Sigmoid colon (tissue), 7 donors: ENCODE data around the gene SYT5. TPM values are rescaled to one million over a fixed set of nuclear protein-coding genes. Genes with fewer than 3 reads are reported as not detected.
"Not testable (repeated sequence)": the region's sequence is repeated elsewhere in the genome, so short reads cannot be mapped to it uniquely, and the experiment has no call there.

Experiments used
- DNase-seq: peaks from one replicate; pipeline ENCODE4 v3.0.0-alpha.2; 2019
- H3K27ac ChIP-seq, 4 donors: fragments of 200-600 bp; sonication (generic); one replicate each; pipeline ENCODE4 v1.5.1; 2016 to 2019; ENCODE audit warnings: mild to moderate bottlenecking in 1 of 4
- H3K27me3 ChIP-seq, 3 donors: fragments of 200-600 bp; sonication (generic); one replicate each; pipeline ENCODE4 v1.5.1; 2019; ENCODE audit warnings: mild to moderate bottlenecking in 1 of 3
- H3K36me3 ChIP-seq, 4 donors: fragments of 200-600 bp; sonication (generic); one replicate each; pipeline ENCODE4 v1.5.1; 2016 to 2019
- H3K4me1 ChIP-seq, 4 donors: fragments of 200-600 bp; sonication (generic); one replicate each; pipeline ENCODE4 v1.5.1; 2017 to 2019
- H3K4me3 ChIP-seq, 4 donors: fragments of 200-600 bp; sonication (generic); one replicate each; pipeline ENCODE4 v1.5.1; 2017 to 2019; ENCODE audit warnings: mild to moderate bottlenecking in 2 of 4, moderate library complexity in 1 of 4
- H3K9me3 ChIP-seq, 4 donors: fragments of 200-600 bp in 3 of 4; sonication (generic) in 3 of 4; one replicate each; pipeline versions ENCODE4 v1.5.1 to v1.6.1; 2013 to 2019
- CTCF ChIP-seq, 4 experiments: fragments of 450-650 bp in 3 of 4; fragments of 200-600 bp in 1 of 4; IDR thresholded peaks; one replicate each; pipeline ENCODE4 v1.5.1; 2016 to 2019; ENCODE audit warnings: antibody characterized with exemption in 4 of 4, mild to moderate bottlenecking in 3 of 4, moderate library complexity in 2 of 4
- EP300 ChIP-seq, 4 donors: sonication (generic); formaldehyde crosslinking; IDR thresholded peaks; one replicate each; pipeline ENCODE4 v1.6.1; 2017; ENCODE audit warnings: antibody characterized with exemption in 4 of 4
- POLR2A ChIP-seq, 2 donors: fragments of 450-650 bp; IDR thresholded peaks; one replicate each; pipeline ENCODE4 v1.6.1; 2016; ENCODE audit warnings: antibody characterized with exemption in 2 of 2, mild to moderate bottlenecking in 2 of 2, moderate library complexity in 2 of 2
- POLR2AphosphoS5 ChIP-seq, 4 donors: sonication (generic); formaldehyde crosslinking; IDR thresholded peaks; one replicate each; pipeline ENCODE4 v1.6.1; 2017; ENCODE audit warnings: antibody characterized with exemption in 4 of 4
- WGBS, 2 donors: extraction: QIAGEN DNeasy Blood & Tissue Kit; methylation state at CpG; one replicate each; pipeline ENCODE4 v1.1.7; 2013; 5-methylcytosine and 5-hydroxymethylcytosine counted together
- intact Hi-C: fragments of 100-400 bp; cut with DNase I; formaldehyde crosslinking; loops from one replicate; pipeline ENCODE4 v1.15.1; 2023
- polyA plus RNA-seq, 3 donors: library from polyadenylated mRNA; stranded (reverse); fragments of 200-250 nt; gene quantifications; one replicate each; pipeline ENCODE4 v1.2.3, GENCODE V29; 2013
- total RNA-seq, 4 donors: library from RNA; depleted of rRNA; stranded (reverse); fragments of >200 nt; gene quantifications; one replicate each; pipeline ENCODE4 v1.1.0, GENCODE V29; 2016
- donor health status: healthy with polysubstance abuse.
- donor health status: Bipolar disorder and iron deficiency.
- donor health status: healthy.

The SYT5 gene
- total and polyA plus RNA-seq, 7 donors = 0.69 to 9.6 (median 1.9) TPM

- H3K4me1 ChIP-seq = peaks cover 0 to 28% (median 26%) of the 10 kb centered on the region in 4 donors
- peaks cover 0 to 17% (median 12%) of the 10 kb centered on the region in 3 donors for H3K27me3 ChIP-seq
- no peaks in the 10 kb centered on the region for H3K9me3 ChIP-seq
- no peak for DNase-seq
- no peak within 1 kb of the TSS for H3K4me3 ChIP-seq
- no peaks in the 10 kb centered on the region for H3K36me3 ChIP-seq
- intact Hi-C loops = no loop called here
- WGBS, 2 donors = 11 to 41% methylated on average over 17 of the region's 18 CpGs
- TF ChIP-seq POLR2A (IDR thresholded peaks at IDR 0.05) (peak in 1 of 2 donors; percentile 48), EP300 (IDR thresholded peaks at IDR 0.05) (no peak)
- H3K27ac ChIP-seq = peak within 1 kb of the TSS in 2 of 4 donors; percentile 28 to 39
These were observed 29.0 kb upstream of the SYT5 start, which contains the start of gene PTPRH for GRCh38 chr19:55208880-55209692. PTPRH (minus strand) TSS chr19:55209501; CDS start chr19:55209433, 68 bp downstream.

- DNase-seq = peak; percentile 86
- Histone ChIP-seq H3K9me3 (no peaks in the 10 kb centered on the region), H3K4me1 (peaks cover 0 to 28% (median 26%) of the 10 kb centered on the region in 4 donors), H3K27ac (no peak overlapping the region), H3K27me3 (peaks cover 0 to 3% (median 0%) of the 10 kb centered on the region in 3 donors), H3K36me3 (no peaks in the 10 kb centered on the region), H3K4me3 (peak overlapping the region in 3 of 4 donors; percentile 20 to 27 (median 22))
- intact Hi-C loops = no loop called here
- WGBS, 2 donors = 10 to 33% methylated on average over 29 of the region's 29 CpGs
- TF ChIP-seq POLR2AphosphoS5 (IDR thresholded peaks at IDR 0.05) (peak in 3 of 4 donors; percentile 41 to 44 (median 42)), CTCF (IDR thresholded peaks at IDR 0.05) (no peak), POLR2A (IDR thresholded peaks at IDR 0.05) (peak in 1 of 2 donors; percentile 66)
These were observed 26.8 kb upstream of the SYT5 start for GRCh38 chr19:55206664-55207500.

GRCh38 chr19:55202199-55202598 is 22.1 kb upstream of the SYT5 start:
- intact Hi-C loops, H3K4me1 ChIP-seq, H3K27me3 ChIP-seq, H3K36me3 ChIP-seq, H3K4me3 ChIP-seq, H3K27ac ChIP-seq, H3K9me3 ChIP-seq, DNase-seq: not testable (repeated sequence)
- 77 to 85% methylated on average over 10 of the region's 10 CpGs for WGBS, 2 donors
- TF ChIP-seq CTCF (IDR thresholded peaks at IDR 0.05) = peak in 1 of 4 experiments; percentile 10

- no peak for DNase-seq
- H3K4me3 ChIP-seq = no peak overlapping the region
- H3K9me3 ChIP-seq = no peaks in the 10 kb centered on the region
- no peak overlapping the region for H3K27ac ChIP-seq
- WGBS, 2 donors = 69 to 77% methylated on average over 5 of the region's 5 CpGs
- TF ChIP-seq POLR2A (IDR thresholded peaks at IDR 0.05) (no peak), EP300 (IDR thresholded peaks at IDR 0.05) (no peak), CTCF (IDR thresholded peaks at IDR 0.05) (no peak), POLR2AphosphoS5 (IDR thresholded peaks at IDR 0.05) (no peak)
- no peaks in the 10 kb centered on the region for H3K36me3 ChIP-seq
- H3K4me1 ChIP-seq = no peaks in the 10 kb centered on the region
- H3K27me3 ChIP-seq = no peaks in the 10 kb centered on the region
- intact Hi-C loops = no loop called here
These were observed 19.6 kb upstream of the SYT5 start for GRCh38 chr19:55199620-55200204.

GRCh38 chr19:55198651-55199050 is 18.6 kb upstream of the SYT5 start:
- DNase-seq = no peak
- no peaks in the 10 kb centered on the region for H3K27me3 ChIP-seq
- H3K4me3 ChIP-seq = no peak overlapping the region
- no peak overlapping the region for H3K27ac ChIP-seq
- H3K4me1 ChIP-seq = no peaks in the 10 kb centered on the region
- no peaks in the 10 kb centered on the region for H3K9me3 ChIP-seq
- WGBS, 2 donors = 77% methylated on average over 5 of the region's 5 CpGs
- intact Hi-C loops = no loop called here
- no peak for TF ChIP-seq EP300 (IDR thresholded peaks at IDR 0.05)
- TF ChIP-seq CTCF (IDR thresholded peaks at IDR 0.05) = no peak
- no peak for TF ChIP-seq POLR2AphosphoS5 (IDR thresholded peaks at IDR 0.05)
- no peak for TF ChIP-seq POLR2A (IDR thresholded peaks at IDR 0.05)
- H3K36me3 ChIP-seq = no peaks in the 10 kb centered on the region
